GM19238 (cell line): ENCODE measurements around the gene EPHB1.
"Not testable (repeated sequence)": the region's sequence is repeated elsewhere in the genome, so short reads cannot be mapped to it uniquely, and the experiment has no call there.

Experiments used
- DNase-seq: peaks from one replicate; pipeline ENCODE4 v3.0.0; 2011; ENCODE audit warnings: low spot score; ENCODE audit not compliant: insufficient read length

The EPHB1 gene

GRCh38 chr3:134938029-134938525, 143.0 kb downstream of the EPHB1 start:
- DNase-seq = no peak

DNA sequence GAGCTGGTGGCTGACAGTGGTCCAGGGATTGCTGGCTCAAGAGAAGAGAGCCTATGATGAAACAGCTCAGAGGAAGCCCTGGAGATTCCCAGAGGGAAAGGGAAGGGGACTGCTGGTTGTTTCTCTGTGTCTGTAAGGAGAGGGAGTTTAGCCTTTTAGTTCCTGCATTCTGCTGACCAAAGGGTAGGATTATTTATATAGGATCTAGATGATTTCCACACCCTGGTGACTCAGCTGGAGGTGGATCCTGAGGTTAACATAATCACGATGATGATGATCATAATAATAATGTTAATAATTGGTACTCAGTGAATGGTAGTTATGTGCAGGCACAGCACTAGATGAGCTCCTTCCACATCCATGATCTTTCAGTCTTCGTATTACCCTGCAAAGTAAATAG, 144.9 kb downstream of the EPHB1 start:
- DNase-seq = no peak

DNA sequence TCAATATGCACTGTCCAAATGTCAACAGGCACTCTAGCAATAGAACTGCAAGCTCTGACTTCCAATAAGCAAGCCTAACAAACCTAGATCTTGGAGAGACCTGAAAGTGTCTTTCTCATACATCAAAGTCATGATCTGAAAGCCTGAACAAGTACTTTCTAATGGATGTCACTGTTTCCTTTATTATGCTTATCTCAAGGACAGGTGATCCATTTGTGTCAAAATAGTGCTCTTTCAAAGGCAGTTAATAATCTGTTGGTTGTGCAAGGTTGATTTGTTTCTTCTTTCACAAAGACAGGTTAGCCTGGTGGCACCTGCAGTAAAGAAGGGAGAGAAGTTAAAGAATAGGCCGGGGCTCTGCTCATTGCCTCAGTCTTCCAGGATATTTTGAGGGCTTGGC, 146.8 kb downstream of the EPHB1 start:
- no peak for DNase-seq

- no peak for DNase-seq
These were observed 149.4 kb downstream of the EPHB1 start for GRCh38 chr3:134944429-134944828.

DNA sequence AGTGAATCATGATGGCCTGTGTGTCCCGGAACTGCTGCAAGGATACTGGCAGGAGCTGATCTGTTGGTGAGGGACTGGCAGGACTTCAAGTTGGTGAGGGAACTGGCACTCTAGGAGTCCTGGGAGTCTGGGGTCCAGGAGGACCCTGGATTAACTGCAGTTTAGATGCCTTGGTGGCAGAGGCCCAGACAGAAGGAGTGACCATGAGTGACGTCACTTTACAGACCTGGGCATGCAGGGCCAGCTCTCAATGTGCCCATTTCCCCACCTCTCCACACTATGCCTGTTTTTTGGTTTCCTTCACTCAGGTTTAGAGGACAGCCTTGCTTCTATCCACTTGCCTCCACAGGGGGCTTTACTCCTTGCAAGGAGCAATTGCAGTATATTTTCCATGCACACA, 154.1 kb downstream of the EPHB1 start:
- no peak for DNase-seq

DNA sequence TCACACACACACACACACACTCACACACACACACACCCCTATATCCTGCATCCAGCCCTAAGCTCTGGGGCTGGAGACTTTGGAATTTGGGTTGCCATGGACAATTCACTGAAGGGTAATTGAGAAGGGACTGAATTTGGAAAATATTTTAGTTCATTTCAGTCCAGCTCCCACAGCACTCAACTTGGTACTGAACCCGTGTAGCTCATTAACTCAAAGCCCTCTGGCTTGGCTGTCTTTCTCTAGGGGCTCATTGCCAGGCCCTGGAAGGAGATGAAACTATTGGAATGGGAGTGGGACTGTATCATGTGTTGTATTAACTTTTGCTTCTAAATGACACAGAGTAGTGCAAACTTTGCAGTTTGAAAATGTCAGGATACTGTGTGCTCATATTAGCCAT, 157.3 kb downstream of the EPHB1 start:
- no peak for DNase-seq

DNA sequence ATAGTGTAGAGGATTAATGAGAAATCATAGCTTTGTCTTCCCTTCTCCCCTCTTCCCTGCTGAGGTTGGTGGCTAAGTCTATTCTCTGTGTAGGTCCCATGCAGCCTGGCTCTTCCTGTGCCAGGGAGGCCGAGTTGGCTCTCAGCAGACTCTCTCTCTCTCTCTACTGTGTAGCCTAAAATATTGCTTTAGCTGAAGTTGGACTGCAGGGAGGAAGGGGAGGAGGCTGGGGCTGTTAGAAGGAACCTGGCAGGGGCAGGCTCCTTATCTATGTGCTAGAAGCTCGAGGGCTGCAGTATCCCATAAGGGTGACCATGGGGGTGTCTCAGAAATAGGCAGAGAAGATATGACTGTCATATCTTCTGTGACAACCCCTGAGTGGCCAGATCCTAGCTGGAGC, 160.8 kb downstream of the EPHB1 start:
- no peak for DNase-seq

DNA sequence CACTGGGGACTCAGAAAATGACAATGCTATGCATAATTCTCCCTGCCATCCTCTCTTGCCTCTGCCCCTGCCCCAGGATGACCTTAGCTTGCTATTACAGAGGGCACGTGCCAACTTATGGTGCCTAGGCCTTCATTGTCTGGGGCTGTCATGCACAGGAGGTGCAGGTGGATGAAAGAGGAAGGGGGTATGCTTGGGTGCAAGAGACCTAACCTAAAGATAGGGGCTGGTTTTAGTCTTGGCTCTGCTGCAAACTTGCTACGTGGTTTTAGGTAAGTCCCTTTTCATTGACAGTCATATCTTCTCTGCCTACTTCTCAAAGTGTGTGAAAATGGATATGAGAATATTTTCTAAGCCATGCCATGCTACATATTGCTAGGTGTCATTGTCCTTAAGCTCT, 161.3 kb downstream of the EPHB1 start:
- DNase-seq = no peak

DNA sequence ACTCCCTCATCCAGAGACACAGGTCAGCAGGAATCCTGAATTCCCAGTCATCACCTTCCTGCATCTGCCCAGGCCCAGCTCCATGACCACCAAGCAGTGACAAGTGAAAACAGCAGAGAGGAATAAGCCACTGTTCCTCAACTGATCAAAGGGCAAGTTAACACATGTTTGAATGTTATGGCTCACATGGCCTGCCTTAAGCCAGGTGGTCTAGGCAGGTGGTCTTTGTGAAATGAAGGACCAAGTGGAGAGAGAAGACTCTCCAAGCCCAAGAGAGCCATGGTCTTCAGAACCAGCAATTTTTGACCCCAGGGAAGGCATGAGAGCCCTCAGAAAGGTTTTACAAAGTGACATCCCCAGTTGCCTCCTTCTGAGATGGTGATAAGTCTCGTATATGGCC, 161.8 kb downstream of the EPHB1 start:
- DNase-seq = no peak

DNA sequence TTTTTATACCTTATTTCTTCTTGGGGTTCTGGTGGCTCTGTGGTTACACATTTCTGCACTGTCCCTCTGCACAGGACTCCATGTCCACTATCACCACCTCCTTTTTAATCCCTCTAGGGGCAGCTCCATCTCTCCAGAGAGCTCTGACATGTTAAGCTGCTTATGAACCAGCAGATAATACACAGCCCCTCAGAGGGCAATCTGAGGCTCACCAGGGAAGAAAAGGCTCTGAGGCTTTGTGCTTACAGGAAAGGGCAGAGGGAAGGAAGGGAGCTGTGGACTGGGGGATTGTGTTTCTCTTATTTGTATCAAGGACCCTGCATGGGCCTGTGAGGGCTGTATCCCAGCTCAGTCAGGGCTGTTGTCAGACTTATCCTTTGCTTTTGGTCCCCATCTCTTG, 164.5 kb downstream of the EPHB1 start:
- DNase-seq = no peak

DNA sequence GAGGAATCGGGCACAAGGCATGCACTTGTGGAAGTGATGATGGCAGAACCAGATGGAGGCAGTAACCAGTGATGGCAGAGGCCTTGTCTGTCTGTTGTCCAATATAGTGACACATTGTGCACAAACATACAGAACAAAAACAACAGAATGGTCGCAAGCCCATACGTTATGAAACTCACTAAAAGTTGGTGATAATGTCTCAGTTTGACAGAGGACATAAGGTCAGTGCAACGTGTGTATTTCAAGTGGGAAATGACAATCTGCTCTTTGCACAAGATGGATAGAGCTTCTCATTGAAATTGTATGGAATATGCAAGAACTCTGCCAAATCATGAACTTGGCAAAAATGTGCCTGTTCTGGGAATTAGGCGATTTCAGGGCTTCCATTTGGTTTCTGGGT, 169.2 kb downstream of the EPHB1 start:
- no peak for DNase-seq

GRCh38 chr3:134965865-134966481, 170.9 kb downstream of the EPHB1 start:
- no peak for DNase-seq

GRCh38 chr3:134970895-134971294, 175.8 kb downstream of the EPHB1 start:
- DNase-seq = no peak

- no peak for DNase-seq
These were observed 176.2 kb downstream of the EPHB1 start for GRCh38 chr3:134971306-134971705.

GRCh38 chr3:134971907-134972306, 176.8 kb downstream of the EPHB1 start:
- DNase-seq = not testable (repeated sequence)

- no peak for DNase-seq
These were observed 177.9 kb downstream of the EPHB1 start for GRCh38 chr3:134972836-134973455.

DNA sequence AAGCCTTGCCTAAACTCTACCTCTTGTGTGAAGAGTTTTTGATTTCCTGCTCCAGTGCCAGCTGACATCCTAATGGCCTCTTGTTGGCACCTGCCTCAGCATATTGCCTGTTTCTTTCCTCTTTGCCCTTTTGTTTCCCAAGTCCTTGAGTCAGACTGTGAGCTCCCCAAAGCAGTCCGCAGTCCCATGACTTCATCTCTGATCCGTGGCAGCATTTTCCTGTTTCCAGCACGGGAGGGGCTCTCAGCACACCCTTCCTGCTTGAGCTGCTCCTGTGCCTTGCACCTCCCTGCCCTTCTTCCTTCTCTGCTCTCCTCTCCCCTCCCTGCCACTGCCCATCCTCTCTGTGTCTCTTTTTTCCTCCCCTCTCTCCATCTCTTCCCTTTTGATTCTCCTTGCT, 179.6 kb downstream of the EPHB1 start:
- DNase-seq = no peak

- DNase-seq = no peak
These were observed 181.9 kb downstream of the EPHB1 start for GRCh38 chr3:134976948-134977347.

DNA sequence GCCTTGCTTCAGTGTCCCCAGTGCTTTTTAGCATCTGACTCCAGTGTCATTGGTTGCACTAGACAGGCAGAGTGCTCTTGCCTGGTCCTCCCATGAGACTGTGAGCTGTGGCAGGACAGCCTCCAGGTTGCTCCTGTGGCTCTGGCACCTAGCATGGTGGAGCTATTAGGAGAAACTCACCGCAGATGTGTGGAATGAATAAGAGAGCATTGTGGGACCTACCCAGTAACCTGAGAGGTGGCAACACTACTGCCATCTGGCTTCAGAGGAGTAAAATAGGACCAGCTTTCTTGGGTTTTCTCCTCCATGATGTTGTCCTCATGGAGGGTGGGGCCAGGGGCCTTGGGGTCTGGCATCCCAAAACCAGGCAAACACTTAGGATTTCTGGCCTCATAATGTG, 183.6 kb downstream of the EPHB1 start:
- DNase-seq = no peak

GRCh38 chr3:134985864-134986715, 191.0 kb downstream of the EPHB1 start:
- DNase-seq = no peak

DNA sequence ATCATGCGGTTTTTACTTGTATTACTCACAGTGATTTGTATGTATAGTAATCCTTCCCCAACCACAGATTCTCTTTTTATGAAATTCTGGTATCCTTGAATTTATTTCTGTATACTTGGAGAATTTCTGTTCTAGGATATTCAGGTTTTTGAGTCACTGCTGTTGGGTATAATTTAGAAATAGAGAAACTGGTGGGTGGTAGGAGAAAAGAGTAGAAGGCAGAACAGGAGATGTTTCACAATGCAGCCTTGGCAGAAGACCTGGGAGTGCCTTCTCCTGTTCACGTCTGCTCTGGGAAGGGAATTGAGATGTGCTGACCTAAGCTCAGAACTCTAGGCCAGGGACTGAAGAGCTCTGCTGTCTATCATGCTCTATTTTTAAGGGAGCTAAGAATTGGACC, 193.6 kb downstream of the EPHB1 start:
- no peak for DNase-seq

DNA sequence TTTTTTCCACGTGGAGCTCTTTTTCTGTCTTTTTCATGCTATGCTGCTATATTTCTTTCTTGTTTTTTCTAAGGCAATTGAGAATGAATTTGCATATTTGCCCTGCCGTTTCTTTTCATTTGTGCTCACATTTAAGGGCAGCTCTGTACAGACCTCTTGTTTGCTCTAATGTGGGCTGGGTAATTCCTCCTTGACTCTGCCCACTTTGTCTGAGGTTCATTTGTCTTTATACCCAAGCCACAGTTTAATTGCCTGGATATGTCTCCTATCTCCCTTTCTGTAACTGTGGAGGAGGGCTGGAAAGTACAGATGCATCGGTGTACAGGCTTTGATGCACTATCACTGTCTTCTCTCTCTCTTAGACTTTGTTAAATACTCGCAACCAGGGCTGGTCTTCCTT, 195.9 kb downstream of the EPHB1 start:
- DNase-seq = no peak
